Activated CD4-positive, alpha-beta T cell treated with anti-CD3 and anti-CD28 coated beads, Interleukin-2, amount 10 ng/mL, durations not matched to agents 24 days and 14 days (primary cell): Measurements from ENCODE around the gene SAP25. TPM values are rescaled to one million over a fixed set of nuclear protein-coding genes. Genes with fewer than 3 reads are reported as not detected.
"Not testable (repeated sequence)": the region's sequence is repeated elsewhere in the genome, so short reads cannot be mapped to it uniquely, and the experiment has no call there.

Experiments used
- DNase-seq: peaks from one replicate; pipeline ENCODE4 v3.0.0; 2022
- H3K27ac Mint-ChIP-seq: one replicate; pipeline ENCODE4 v1.8.0; 2022; ENCODE audit warnings: mild to moderate bottlenecking, mixed read lengths
- H3K27me3 Mint-ChIP-seq: one replicate; pipeline ENCODE4 v1.8.0; 2022; ENCODE audit warnings: mixed read lengths
- H3K36me3 Mint-ChIP-seq: one replicate; pipeline ENCODE4 v1.8.0; 2022; ENCODE audit warnings: low read depth, mild to moderate bottlenecking, mixed read lengths
- H3K4me1 Mint-ChIP-seq: one replicate; pipeline ENCODE4 v1.8.0; 2021; ENCODE audit warnings: mixed read lengths
- H3K4me3 Mint-ChIP-seq: one replicate; pipeline ENCODE4 v1.8.0; 2022; ENCODE audit warnings: mild to moderate bottlenecking, moderate library complexity, mixed read lengths
- H3K9me3 Mint-ChIP-seq: one replicate; pipeline ENCODE4 v1.8.0; 2021; ENCODE audit warnings: mixed read lengths
- intact Hi-C: fragments of 100-400 bp; cut with micrococcal nuclease; formaldehyde crosslinking; loops from one replicate; pipeline ENCODE4 v1.15.1; 2023
- total RNA-seq: library from RNA; stranded (reverse); gene quantifications from 2 replicates; pipeline ENCODE4 v1.2.3, GENCODE V29; 2022

The SAP25 gene
- total RNA-seq, 1 donor from 2014 or later, result 11.3 TPM

- H3K9me3 Mint-ChIP-seq, H3K27me3 Mint-ChIP-seq, DNase-seq: not testable (repeated sequence)
- Mint-ChIP-seq H3K36me3 (peaks cover 54% of the 10 kb centered on the region), H3K4me3 (peak overlapping the region; percentile 27), H3K4me1 (peaks cover 64% of the 10 kb centered on the region), H3K27ac (peak overlapping the region; percentile 99)
- intact Hi-C loops, result loop anchor here (10.0 kb wide), 1 partner anchor 424 kb away; the partner anchor contains the start of gene MBLAC1
Measured at GRCh38 chr7:100548446-100548845, 25.3 kb downstream of the SAP25 start.

- Mint-ChIP-seq H3K36me3 (peaks cover 52% of the 10 kb centered on the region), H3K9me3 (no peaks in the 10 kb centered on the region), H3K4me1 (peaks cover 68% of the 10 kb centered on the region), H3K4me3 (peak overlapping the region; percentile 99), H3K27ac (peak overlapping the region; percentile 99), H3K27me3 (no peaks in the 10 kb centered on the region)
- intact Hi-C loops, result loop anchor here (10.0 kb wide), 1 partner anchor 423 kb away; the partner anchor contains the start of gene MBLAC1
- DNase-seq, result no peak
Measured at GRCh38 chr7:100547872-100548271, 25.8 kb downstream of the SAP25 start.

DNA sequence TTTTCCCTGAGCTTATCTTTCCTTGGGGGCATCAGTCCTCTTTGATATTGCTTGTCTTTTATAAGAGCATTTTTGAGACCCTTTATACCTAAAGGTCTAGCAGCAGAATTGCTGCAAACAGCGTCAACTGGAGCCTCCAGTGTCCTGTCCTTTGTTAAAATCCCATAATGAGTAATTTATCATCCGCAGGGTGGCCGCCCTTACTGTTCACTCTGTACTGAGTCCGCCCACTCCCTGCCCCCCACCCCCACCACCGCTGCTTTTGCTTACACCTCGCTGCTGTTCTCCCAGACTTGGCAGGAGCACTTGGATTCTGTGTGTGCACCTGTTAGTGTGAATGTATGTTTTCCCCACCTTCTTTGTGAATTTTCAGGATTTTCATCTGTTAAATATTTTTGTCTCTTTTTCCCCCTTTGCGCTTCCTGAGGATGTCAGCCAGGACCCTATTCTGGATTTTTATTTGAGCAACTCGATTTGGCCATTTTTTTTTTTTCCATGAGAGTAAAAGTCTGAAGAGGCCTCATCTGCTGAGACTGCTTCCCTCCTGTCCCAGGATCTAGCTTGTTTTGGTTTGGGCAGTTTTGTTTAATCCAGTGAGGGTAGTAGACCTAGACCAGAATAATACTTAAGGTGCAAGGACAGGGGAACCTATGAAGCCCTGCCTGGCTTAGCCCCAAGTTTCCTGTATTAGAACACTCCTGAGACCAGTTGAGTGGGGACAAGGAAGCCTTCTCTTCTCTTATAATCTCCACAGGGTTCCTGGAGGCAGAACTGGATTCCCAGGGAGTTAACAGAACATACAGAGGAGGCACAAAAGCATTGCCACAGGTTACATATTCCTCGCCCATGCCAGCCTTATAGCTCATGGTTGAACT is 26.5 kb downstream of the SAP25 start:
- intact Hi-C loops, result loop anchor here (10.0 kb wide), 1 partner anchor 422 kb away; the partner anchor contains the start of gene MBLAC1
- no peak for DNase-seq
- Mint-ChIP-seq H3K4me3 (peak overlapping the region; percentile 99), H3K9me3 (no peaks in the 10 kb centered on the region), H3K27ac (peak overlapping the region; percentile 99), H3K4me1 (peaks cover 72% of the 10 kb centered on the region), H3K36me3 (peaks cover 53% of the 10 kb centered on the region), H3K27me3 (no peaks in the 10 kb centered on the region)

DNA sequence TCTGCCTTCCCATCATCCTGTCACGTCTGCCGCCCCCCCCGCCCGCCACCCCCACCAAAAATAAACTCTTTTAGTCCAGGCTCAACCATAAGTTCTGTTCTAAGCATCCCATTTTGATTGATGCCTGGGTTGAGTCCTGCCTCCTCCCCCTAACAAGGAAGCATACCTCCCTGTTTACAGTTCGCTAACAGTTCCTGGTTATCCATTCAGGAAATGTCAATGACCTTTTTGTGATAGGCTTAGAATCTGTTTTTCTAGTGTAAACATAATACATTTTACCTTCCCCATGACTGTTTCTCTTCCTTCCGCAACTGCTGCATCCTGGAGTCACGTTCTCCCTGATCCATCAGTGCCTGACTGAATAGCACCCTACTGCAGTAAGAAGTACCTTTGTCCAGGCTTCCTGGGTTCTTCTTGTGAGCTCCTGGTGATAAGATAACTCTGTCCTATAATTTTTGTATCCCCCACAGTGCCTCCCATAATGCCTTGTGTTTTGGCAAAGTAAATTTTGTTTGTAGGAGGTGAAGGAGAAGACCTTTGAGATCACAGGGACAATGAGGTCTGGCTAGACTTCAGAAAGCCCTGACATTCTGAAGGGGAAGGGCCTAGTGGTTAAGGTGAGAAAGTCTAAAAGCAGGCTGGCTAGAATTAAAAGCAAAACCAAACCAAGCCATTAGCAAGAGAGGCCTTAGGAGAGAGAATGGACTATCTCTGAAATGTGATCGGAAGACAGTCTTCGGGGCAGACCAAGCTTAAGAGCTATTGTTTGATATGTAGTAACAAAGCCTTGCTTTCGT is 27.4 kb downstream of the SAP25 start:
- Mint-ChIP-seq H3K27ac (peak overlapping the region; percentile 99), H3K4me1 (peaks cover 80% of the 10 kb centered on the region), H3K4me3 (peak overlapping the region; percentile 99), H3K9me3 (peaks cover under 1% of the 10 kb centered on the region), H3K27me3 (no peaks in the 10 kb centered on the region), H3K36me3 (peaks cover 58% of the 10 kb centered on the region)
- intact Hi-C loops, result loop anchor here (10.0 kb wide), 1 partner anchor 422 kb away; the partner anchor contains the start of gene MBLAC1
- peak; percentile 76 for DNase-seq

- peak overlapping the region; percentile 99 for H3K27ac Mint-ChIP-seq
- H3K36me3 Mint-ChIP-seq, result peaks cover 60% of the 10 kb centered on the region
- peak overlapping the region; percentile 99 for H3K4me3 Mint-ChIP-seq
- peak; percentile 79 for DNase-seq
- H3K27me3 Mint-ChIP-seq, result no peaks in the 10 kb centered on the region
- intact Hi-C loops, result loop anchor here (1.0 to 10.0 kb wide), 4 partner anchors 13 to 421 kb away; partner anchors contain the start of genes FBXO24, LRCH4, MBLAC1 and TSC22D4
- peaks cover 83% of the 10 kb centered on the region for H3K4me1 Mint-ChIP-seq
- peaks cover 4% of the 10 kb centered on the region for H3K9me3 Mint-ChIP-seq
Measured at GRCh38 chr7:100545360-100546128, 28.2 kb downstream of the SAP25 start.

DNA sequence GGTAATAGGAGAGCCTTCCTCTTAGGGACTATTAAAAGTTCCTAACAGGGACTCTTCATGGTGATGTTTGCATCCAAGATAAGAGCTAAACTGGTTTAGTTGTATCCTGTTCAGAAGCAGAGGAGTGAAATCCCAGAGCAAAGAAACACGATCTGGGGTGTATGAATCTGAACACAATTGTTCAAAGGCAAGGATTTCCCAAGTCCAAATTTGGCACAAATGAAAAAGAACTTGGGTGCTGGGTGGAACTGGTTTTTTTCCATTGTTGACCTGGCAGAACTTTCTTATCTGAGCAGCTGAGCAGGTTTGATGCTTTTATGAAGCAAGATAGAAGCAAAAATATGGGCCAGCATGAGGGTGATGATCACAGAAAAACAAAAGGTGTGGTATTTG is 28.7 kb downstream of the SAP25 start:
- Mint-ChIP-seq H3K27me3 (no peaks in the 10 kb centered on the region), H3K36me3 (peaks cover 57% of the 10 kb centered on the region), H3K27ac (peak overlapping the region; percentile 99), H3K4me1 (peaks cover 82% of the 10 kb centered on the region), H3K4me3 (peak overlapping the region; percentile 99), H3K9me3 (peaks cover 4% of the 10 kb centered on the region)
- intact Hi-C loops, result loop anchor here (1.0 to 10.0 kb wide), 4 partner anchors 14 to 420 kb away; partner anchors contain the start of genes FBXO24, LRCH4, MBLAC1 and TSC22D4
- DNase-seq, result no peak

- H3K4me3 Mint-ChIP-seq, result peak overlapping the region; percentile 99
- H3K9me3 Mint-ChIP-seq, result peaks cover 4% of the 10 kb centered on the region
- intact Hi-C loops, result loop anchor here (2.0 to 10.0 kb wide), 2 partner anchors 14 to 420 kb away; partner anchors contain the start of gene MBLAC1
- H3K27ac Mint-ChIP-seq, result peak overlapping the region; percentile 99
- no peaks in the 10 kb centered on the region for H3K27me3 Mint-ChIP-seq
- DNase-seq, result no peak
- H3K4me1 Mint-ChIP-seq, result peaks cover 82% of the 10 kb centered on the region
- H3K36me3 Mint-ChIP-seq, result peaks cover 54% of the 10 kb centered on the region
Measured at GRCh38 chr7:100544386-100544785, 29.3 kb downstream of the SAP25 start.

DNA sequence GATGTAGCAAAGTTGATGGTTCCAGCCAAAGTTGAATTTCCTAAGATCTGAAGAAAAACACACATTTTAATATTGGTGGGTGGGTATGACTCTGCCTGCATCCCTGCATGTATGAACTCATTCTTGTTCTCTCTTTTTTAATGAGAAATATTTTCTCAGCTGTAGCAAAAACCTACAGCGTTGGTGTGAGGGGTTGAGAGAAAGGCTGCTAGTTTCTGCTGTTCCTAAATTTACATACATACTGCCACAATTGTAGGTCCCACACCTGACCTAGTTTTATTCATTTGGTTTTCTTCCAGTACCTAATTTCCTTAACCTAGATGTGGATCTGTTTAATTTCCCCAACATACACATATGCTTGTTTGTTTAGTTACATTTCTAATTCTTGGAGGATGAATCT is 30.1 kb downstream of the SAP25 start:
- H3K36me3 Mint-ChIP-seq, result peaks cover 52% of the 10 kb centered on the region
- intact Hi-C loops, result loop anchor here (10.0 kb wide), 1 partner anchor 419 kb away; the partner anchor contains the start of gene MBLAC1
- peaks cover 83% of the 10 kb centered on the region for H3K4me1 Mint-ChIP-seq
- no peak for DNase-seq
- peak overlapping the region; percentile 99 for H3K27ac Mint-ChIP-seq
- peak overlapping the region; percentile 99 for H3K4me3 Mint-ChIP-seq
- peaks cover 4% of the 10 kb centered on the region for H3K9me3 Mint-ChIP-seq
- no peaks in the 10 kb centered on the region for H3K27me3 Mint-ChIP-seq

GRCh38 chr7:100541309-100541708 is 32.4 kb downstream of the SAP25 start:
- DNase-seq, H3K9me3 Mint-ChIP-seq, H3K27me3 Mint-ChIP-seq: not testable (repeated sequence)
- intact Hi-C loops, result loop anchor here (10.0 kb wide), 1 partner anchor 417 kb away; the partner anchor contains the start of gene MBLAC1
- H3K27ac Mint-ChIP-seq, result peak overlapping the region; percentile 81
- H3K4me3 Mint-ChIP-seq, result peak overlapping the region; percentile 99
- peaks cover 41% of the 10 kb centered on the region for H3K36me3 Mint-ChIP-seq
- peaks cover 70% of the 10 kb centered on the region for H3K4me1 Mint-ChIP-seq

DNA sequence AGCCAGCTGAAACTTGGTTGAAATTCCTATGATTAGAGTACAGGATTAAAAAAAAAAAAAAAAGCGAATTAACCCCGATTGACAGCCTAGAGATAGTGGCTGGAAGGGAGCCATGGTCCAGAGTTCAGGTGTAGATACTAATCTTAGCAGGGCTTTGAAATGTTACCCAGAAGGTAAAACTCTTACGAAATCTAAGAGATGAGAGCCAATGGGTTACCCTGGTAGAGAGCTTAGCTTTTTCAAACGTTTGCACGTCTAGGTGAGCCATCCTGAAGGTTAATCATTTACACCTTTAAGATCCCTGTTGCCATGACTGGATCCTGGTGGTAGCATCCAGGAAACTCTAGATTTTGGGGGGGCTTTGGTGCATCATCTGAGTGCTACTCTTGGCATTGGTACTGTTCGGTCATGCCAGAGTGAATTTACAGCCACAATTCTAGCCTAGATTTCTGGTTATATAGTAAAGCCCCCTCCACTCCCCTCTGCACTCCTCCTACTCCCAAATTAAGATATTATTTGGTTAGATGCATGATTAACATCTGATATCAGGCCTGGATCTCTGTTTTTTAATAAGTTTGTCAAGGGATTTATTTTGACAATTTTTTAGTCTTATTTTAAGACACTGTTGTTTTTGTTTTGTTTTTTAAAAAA is 33.5 kb downstream of the SAP25 start:
- H3K27ac Mint-ChIP-seq, result peak overlapping the region; percentile 84
- intact Hi-C loops, result loop anchor here (10.0 kb wide), 1 partner anchor 415 kb away; the partner anchor contains the start of gene MBLAC1
- H3K4me1 Mint-ChIP-seq, result peaks cover 59% of the 10 kb centered on the region
- no peak for DNase-seq
- peak overlapping the region; percentile 99 for H3K4me3 Mint-ChIP-seq
- H3K27me3 Mint-ChIP-seq, result no peaks in the 10 kb centered on the region
- peaks cover 4% of the 10 kb centered on the region for H3K9me3 Mint-ChIP-seq
- peaks cover 41% of the 10 kb centered on the region for H3K36me3 Mint-ChIP-seq

DNA sequence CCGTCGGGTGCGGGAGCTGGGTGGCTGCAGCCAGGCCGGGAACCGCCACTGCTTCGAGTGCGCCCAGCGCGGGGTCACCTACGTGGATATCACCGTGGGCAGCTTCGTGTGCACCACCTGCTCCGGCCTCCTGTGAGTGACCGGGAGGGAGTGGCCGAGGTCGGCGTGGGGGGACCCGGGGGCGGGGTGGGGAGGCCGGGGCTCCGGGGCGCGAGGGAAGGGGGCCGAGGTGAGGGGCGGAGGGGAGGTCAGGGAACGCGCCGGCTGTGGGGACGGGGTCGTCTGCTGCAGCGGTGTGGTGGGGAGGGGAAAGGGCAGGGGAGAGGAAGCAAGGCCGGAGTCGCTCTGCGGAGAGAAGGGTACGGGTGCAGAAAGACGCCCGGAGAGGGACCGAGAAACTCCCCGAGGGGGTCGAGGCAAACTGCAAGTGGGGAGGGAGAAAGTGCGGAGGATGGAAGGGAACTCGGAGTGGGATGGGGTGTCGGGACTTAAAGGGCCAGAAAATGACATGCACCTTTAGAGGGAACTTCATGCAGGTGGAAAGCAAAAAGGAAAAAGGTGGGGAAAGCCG is 34.2 kb downstream of the SAP25 start:
- peak overlapping the region; percentile 99 for H3K27ac Mint-ChIP-seq
- intact Hi-C loops, result loop anchor here (1.0 to 10.0 kb wide), 5 partner anchors 11 to 415 kb away; partner anchors contain the start of genes FBXO24, LRCH4, MBLAC1 and MEPCE

More for the DNA sequence above, 34.2 kb downstream of the SAP25 start:
- H3K27me3 Mint-ChIP-seq, result no peaks in the 10 kb centered on the region
- H3K4me3 Mint-ChIP-seq, result peak overlapping the region; percentile 99
- peaks cover 39% of the 10 kb centered on the region for H3K36me3 Mint-ChIP-seq
- peaks cover 52% of the 10 kb centered on the region for H3K4me1 Mint-ChIP-seq
- peaks cover 4% of the 10 kb centered on the region for H3K9me3 Mint-ChIP-seq
- DNase-seq, result peak; percentile 74
